Caco-2 (cell line): ENCODE measurements around the gene SLC25A39. TPM values are rescaled to one million over a fixed set of nuclear protein-coding genes. Genes with fewer than 3 reads are reported as not detected.

Experiments
- BruUV-seq: library from RNA; stranded (reverse); fragments of 400-500 nt; replicated peaks from 2 replicates; lab custom pipeline; 2021; lab: Mats Ljungman, UMichigan
- CTCF ChIA-PET: fragments of 300-600 bp; sonication (Branson Sonifier 250); formaldehyde crosslinking; loops from one replicate; lab custom pipeline; 2022; ENCODE audit warnings: antibody characterized with exemption; lab: Charles Lee
- POLR2A ChIA-PET: fragments of 300-600 bp; sonication (Branson Sonifier 250); formaldehyde crosslinking; loops from one replicate; lab custom pipeline; 2022; ENCODE audit warnings: antibody characterized with exemption; lab: Charles Lee
- DNase-seq, 2 experiments: peaks; one replicate each; pipeline versions ENCODE4 v3.0.0 to v3.0.0-alpha.2; 2020 to 2022
- H3K27me3 ChIP-seq: replicated peaks from 2 replicates; pipeline ENCODE4 v1.6.0; 2011; ENCODE audit warnings: low read length; ENCODE audit not compliant: control insufficient read depth, insufficient read depth
- H3K36me3 ChIP-seq: 2 replicates; pipeline ENCODE4 v1.5.1; 2011; ENCODE audit warnings: low read length; ENCODE audit not compliant: control insufficient read depth, insufficient read depth
- H3K4me1 ChIP-seq: fragments of 250-450 bp; sonication (Bioruptor Pico); 2 replicates; pipeline ENCODE4 v1.5.1; 2020; ENCODE audit warnings: mild to moderate bottlenecking
- H3K4me3 ChIP-seq: 2 replicates; pipeline ENCODE4 v1.5.1; 2011; ENCODE audit warnings: low read depth, mild to moderate bottlenecking, control low read depth, low read length
- H3K9me3 ChIP-seq: fragments of 250-450 bp; sonication (Bioruptor Pico); 2 replicates; pipeline ENCODE4 v1.5.1; 2020; ENCODE audit warnings: mild to moderate bottlenecking, moderate library complexity
- H3K27ac Mint-ChIP-seq: one replicate; pipeline ENCODE4 v1.8.0; 2022; ENCODE audit warnings: mixed read lengths; ENCODE audit not compliant: unreplicated experiment
- H3K27me3 Mint-ChIP-seq: one replicate; pipeline ENCODE4 v1.8.0; 2022; ENCODE audit warnings: mixed read lengths; ENCODE audit not compliant: insufficient read depth, unreplicated experiment
- H3K36me3 Mint-ChIP-seq: one replicate; pipeline ENCODE4 v1.8.0; 2022; ENCODE audit warnings: mild to moderate bottlenecking, mixed read lengths; ENCODE audit not compliant: insufficient read depth, unreplicated experiment
- H3K4me1 Mint-ChIP-seq: one replicate; pipeline ENCODE4 v1.8.0; 2022; ENCODE audit warnings: low read depth, mixed read lengths; ENCODE audit not compliant: unreplicated experiment
- H3K4me3 Mint-ChIP-seq: one replicate; pipeline ENCODE4 v1.8.0; 2022; ENCODE audit warnings: mild to moderate bottlenecking, moderate library complexity, mixed read lengths; ENCODE audit not compliant: unreplicated experiment
- H3K9me3 Mint-ChIP-seq: one replicate; pipeline ENCODE4 v1.8.0; 2022; ENCODE audit warnings: mixed read lengths; ENCODE audit not compliant: unreplicated experiment
- CTCF ChIP-seq, 2 experiments: fragments of 200-600 bp in 1 of 2; IDR thresholded peaks; 1 replicate in 1 of 2; 2 replicates in 1 of 2; pipeline versions ENCODE4 v1.5.1 to v1.8.0; 2011 to 2022; ENCODE audit warnings: antibody characterized with exemption in 1 of 2, control low read depth in 1 of 2, inconsistent platforms in 1 of 2, low read depth in 1 of 2, low read length in 1 of 2, mild to moderate bottlenecking in 1 of 2, moderate library complexity in 1 of 2; ENCODE audit not compliant: insufficient read depth in 1 of 2, severe bottlenecking in 1 of 2, unreplicated experiment in 1 of 2
- intact Hi-C: fragments of 100-400 bp; cut with micrococcal nuclease; formaldehyde crosslinking; loops from one replicate; pipeline ENCODE4 v1.10.0; 2022; ENCODE audit not compliant: unreplicated experiment
- total RNA-seq: library from RNA; stranded (reverse); gene quantifications from 2 replicates; pipeline ENCODE4 v1.2.3, GENCODE V29; 2022

The SLC25A39 gene
- total RNA-seq, 1 experiment from 2014 or later, result 155 TPM

- H3K4me1 ChIP-seq, result peaks cover 6% of the 10 kb centered on the region
- TF ChIP-seq CTCF (IDR thresholded peaks at IDR 0.05; ENCODE audit: insufficient read depth in 1 of 2, low read depth in 1 of 2, low read length in 1 of 2, severe bottlenecking in 1 of 2, unreplicated experiment in 1 of 2), result no peak
- no peak overlapping the region for H3K27ac Mint-ChIP-seq
- H3K36me3 ChIP-seq, result peaks cover 3% of the 10 kb centered on the region; the same call in 1 of the 2 replicates
- POLR2A ChIA-PET, result no interaction called here
- CTCF ChIA-PET, result no interaction called here
- peaks cover 3% of the 10 kb centered on the region for H3K4me1 Mint-ChIP-seq
- H3K9me3 Mint-ChIP-seq, result no peaks in the 10 kb centered on the region
- BruUV-seq, result no TSS peak
- no peak for DNase-seq
- peaks cover 2% of the 10 kb centered on the region for H3K27me3 Mint-ChIP-seq
- intact Hi-C loops, result no loop called here
- H3K27me3 ChIP-seq, result no peaks in the 10 kb centered on the region
- peak overlapping the region; percentile 14 for H3K4me3 Mint-ChIP-seq
- H3K4me3 ChIP-seq, result no peak overlapping the region
- H3K9me3 ChIP-seq, result no peaks in the 10 kb centered on the region
- H3K36me3 Mint-ChIP-seq, result peaks cover 26% of the 10 kb centered on the region
These were observed 2.3 kb downstream of the SLC25A39 start for GRCh38 chr17:44322236-44322895.

- no peak for TF ChIP-seq CTCF (IDR thresholded peaks at IDR 0.05; ENCODE audit: insufficient read depth in 1 of 2, low read depth in 1 of 2, low read length in 1 of 2, severe bottlenecking in 1 of 2, unreplicated experiment in 1 of 2)
- Mint-ChIP-seq H3K4me3 (no peak overlapping the region), H3K36me3 (peaks cover 25% of the 10 kb centered on the region), H3K27me3 (peaks cover 4% of the 10 kb centered on the region), H3K27ac (no peak overlapping the region), H3K4me1 (peaks cover 6% of the 10 kb centered on the region), H3K9me3 (no peaks in the 10 kb centered on the region)
- no peaks in the 10 kb centered on the region for H3K4me1 ChIP-seq
- H3K36me3 ChIP-seq, result peaks cover 3% of the 10 kb centered on the region; the same call in 1 of the 2 replicates
- no peaks in the 10 kb centered on the region for H3K27me3 ChIP-seq
- no peaks in the 10 kb centered on the region for H3K9me3 ChIP-seq
- ChIA-PET CTCF (interaction anchor here (0.7 kb wide), 1 partner anchor 122 kb away, joined by 4 read pairs; the partner anchor contains the start of gene ATXN7L3), POLR2A (no interaction called here)
- BruUV-seq, result no TSS peak
- H3K4me3 ChIP-seq, result no peak overlapping the region
- DNase-seq, result no peak
- intact Hi-C loops, result no loop called here
These were observed 3.1 kb downstream of the SLC25A39 start for GRCh38 chr17:44321246-44322120.

- no peak overlapping the region for H3K27ac Mint-ChIP-seq
- POLR2A ChIA-PET, result interaction anchor here (0.6 kb wide), 1 partner anchor 159 kb away, joined by 3 read pairs; no protein-coding TSS in a partner anchor
- peaks cover 18% of the 10 kb centered on the region for H3K4me1 Mint-ChIP-seq
- DNase-seq, result no peak
- Histone ChIP-seq H3K4me1 (peaks cover 9% of the 10 kb centered on the region), H3K9me3 (no peaks in the 10 kb centered on the region), H3K4me3 (no peak overlapping the region), H3K27me3 (no peaks in the 10 kb centered on the region; the same call in 1 of the 2 replicates), H3K36me3 (peaks cover 3% of the 10 kb centered on the region; the same call in 1 of the 2 replicates)
- no peak overlapping the region for H3K4me3 Mint-ChIP-seq
- H3K9me3 Mint-ChIP-seq, result no peaks in the 10 kb centered on the region
- no peak for TF ChIP-seq CTCF (IDR thresholded peaks at IDR 0.05; ENCODE audit: insufficient read depth in 1 of 2, low read depth in 1 of 2, low read length in 1 of 2, severe bottlenecking in 1 of 2, unreplicated experiment in 1 of 2)
- H3K27me3 Mint-ChIP-seq, result peaks cover 14% of the 10 kb centered on the region
- intact Hi-C loops, result no loop called here
- CTCF ChIA-PET, result no interaction called here
- peaks cover 32% of the 10 kb centered on the region for H3K36me3 Mint-ChIP-seq
- BruUV-seq, result no TSS peak
These were observed 4.6 kb downstream of the SLC25A39 start for GRCh38 chr17:44320066-44320465.
